Measurements from ENCODE around the gene FRG2. TPM values are rescaled to one million over a fixed set of nuclear protein-coding genes. Genes with fewer than 3 reads are reported as not detected.
"Not testable (repeated sequence)": the region's sequence is repeated elsewhere in the genome, so short reads cannot be mapped to it uniquely, and the experiment has no call there.

The FRG2 gene
- total and polyA plus RNA-seq, 4 donors: not detected

GRCh38 chr4:189985651-189986243 is 41.3 kb downstream of the FRG2 start:
- H3K27me3 ChIP-seq (ENCODE audit: control insufficient read depth in 1 of 2, insufficient read depth in 2 of 2, low read length in 1 of 2); H3K9me3 ChIP-seq (ENCODE audit: control insufficient read depth, low read length); ATAC-seq (ENCODE audit: low FRiP score); DNase-seq; intact Hi-C loops (cut with DNase I); H3K4me1 ChIP-seq (ENCODE audit: control insufficient read depth in 1 of 2, insufficient read depth in 2 of 2, low read length in 2 of 2); H3K27ac ChIP-seq (ENCODE audit: low read depth in 1 of 2, low read length in 2 of 2); H3K4me3 ChIP-seq (ENCODE audit: low read length in 2 of 2); H3K36me3 ChIP-seq (ENCODE audit: control insufficient read depth in 1 of 2, insufficient read depth in 2 of 2, low read length in 1 of 2): not testable (repeated sequence)
- WGBS, 2 donors: 67 to 74% methylated on average over 4 of the region's 4 CpGs

GRCh38 chr4:189984661-189985060 is 42.4 kb downstream of the FRG2 start:
- ATAC-seq (ENCODE audit: low FRiP score); H3K27ac ChIP-seq (ENCODE audit: low read depth in 1 of 2, low read length in 2 of 2); H3K27me3 ChIP-seq (ENCODE audit: control insufficient read depth in 1 of 2, insufficient read depth in 2 of 2, low read length in 1 of 2); intact Hi-C loops (cut with DNase I); H3K4me1 ChIP-seq (ENCODE audit: control insufficient read depth in 1 of 2, insufficient read depth in 2 of 2, low read length in 2 of 2); H3K9me3 ChIP-seq (ENCODE audit: control insufficient read depth, low read length); H3K36me3 ChIP-seq (ENCODE audit: control insufficient read depth in 1 of 2, insufficient read depth in 2 of 2, low read length in 1 of 2); DNase-seq; H3K4me3 ChIP-seq (ENCODE audit: low read length in 2 of 2): not testable (repeated sequence)
- WGBS, 2 donors: 71 to 81% methylated on average over 12 to 31 of the region's 31 CpGs

GRCh38 chr4:189983916-189984526 is 43.0 kb downstream of the FRG2 start:
- H3K4me3 ChIP-seq (ENCODE audit: low read length in 2 of 2); H3K9me3 ChIP-seq (ENCODE audit: control insufficient read depth, low read length); intact Hi-C loops (cut with DNase I); H3K27ac ChIP-seq (ENCODE audit: low read depth in 1 of 2, low read length in 2 of 2); ATAC-seq (ENCODE audit: low FRiP score); H3K4me1 ChIP-seq (ENCODE audit: control insufficient read depth in 1 of 2, insufficient read depth in 2 of 2, low read length in 2 of 2); H3K27me3 ChIP-seq (ENCODE audit: control insufficient read depth in 1 of 2, insufficient read depth in 2 of 2, low read length in 1 of 2); H3K36me3 ChIP-seq (ENCODE audit: control insufficient read depth in 1 of 2, insufficient read depth in 2 of 2, low read length in 1 of 2); DNase-seq: not testable (repeated sequence)
- WGBS, 2 donors: 90% methylated on average over 18 to 41 of the region's 41 CpGs

GRCh38 chr4:189981970-189982369 is 45.1 kb downstream of the FRG2 start:
- WGBS, 2 donors: 87 to 88% methylated on average over 8 of the region's 8 CpGs
- Histone ChIP-seq H3K36me3 (ENCODE audit: control insufficient read depth in 1 of 2, insufficient read depth in 2 of 2, low read length in 1 of 2) (no peaks in the 10 kb centered on the region), H3K9me3 (ENCODE audit: control insufficient read depth, low read length) (no peaks in the 10 kb centered on the region), H3K4me1 (ENCODE audit: control insufficient read depth in 1 of 2, insufficient read depth in 2 of 2, low read length in 2 of 2) (no peaks in the 10 kb centered on the region), H3K27me3 (ENCODE audit: control insufficient read depth in 1 of 2, insufficient read depth in 2 of 2, low read length in 1 of 2) (no peaks in the 10 kb centered on the region), H3K4me3 (ENCODE audit: low read length in 2 of 2) (no peak overlapping the region), H3K27ac (ENCODE audit: low read depth in 1 of 2, low read length in 2 of 2) (no peak overlapping the region)
- ATAC-seq (ENCODE audit: low FRiP score) (no peak), DNase-seq (no peak)
- intact Hi-C loops (cut with DNase I): no loop called here

- H3K9me3 ChIP-seq (ENCODE audit: control insufficient read depth, low read length); H3K36me3 ChIP-seq (ENCODE audit: control insufficient read depth in 1 of 2, insufficient read depth in 2 of 2, low read length in 1 of 2); H3K4me1 ChIP-seq (ENCODE audit: control insufficient read depth in 1 of 2, insufficient read depth in 2 of 2, low read length in 2 of 2); H3K27ac ChIP-seq (ENCODE audit: low read depth in 1 of 2, low read length in 2 of 2); intact Hi-C loops (cut with DNase I); H3K27me3 ChIP-seq (ENCODE audit: control insufficient read depth in 1 of 2, insufficient read depth in 2 of 2, low read length in 1 of 2); ATAC-seq (ENCODE audit: low FRiP score); H3K4me3 ChIP-seq (ENCODE audit: low read length in 2 of 2); DNase-seq: not testable (repeated sequence)
- WGBS, 2 donors: 46 to 52% methylated on average over 2 of the region's 2 CpGs
These were observed 46.8 kb downstream of the FRG2 start for GRCh38 chr4:189980292-189980691.

GRCh38 chr4:189979196-189980047 is 47.6 kb downstream of the FRG2 start:
- no peak for DNase-seq
- Histone ChIP-seq H3K36me3 (ENCODE audit: control insufficient read depth in 1 of 2, insufficient read depth in 2 of 2, low read length in 1 of 2) (no peaks in the 10 kb centered on the region), H3K4me1 (ENCODE audit: control insufficient read depth in 1 of 2, insufficient read depth in 2 of 2, low read length in 2 of 2) (no peaks in the 10 kb centered on the region), H3K27ac (ENCODE audit: low read depth in 1 of 2, low read length in 2 of 2) (no peak overlapping the region), H3K27me3 (ENCODE audit: control insufficient read depth in 1 of 2, insufficient read depth in 2 of 2, low read length in 1 of 2) (no peaks in the 10 kb centered on the region), H3K4me3 (ENCODE audit: low read length in 2 of 2) (no peak overlapping the region), H3K9me3 (ENCODE audit: control insufficient read depth, low read length) (no peaks in the 10 kb centered on the region)
- intact Hi-C loops (cut with DNase I): no loop called here
- WGBS, 2 donors: 56 to 57% methylated on average over 10 of the region's 10 CpGs
- no peak for ATAC-seq (ENCODE audit: low FRiP score)

Other genes with a start within 250 kb of the FRG2 start
- 10 to 100 TPM; 32.8 to 45.9 TPM for gene FRG1, start 86.4 kb downstream of the FRG2 start, total RNA-seq
- 10 to 100 TPM; 46.9 to 51.7 TPM for gene FRG1, start 86.4 kb downstream of the FRG2 start, polyA plus RNA-seq
- gene DBET, start 37.2 kb upstream of the FRG2 start, total RNA-seq: not detected
- not detected for gene DBET, start 37.2 kb upstream of the FRG2 start, polyA plus RNA-seq
- gene DUX4, start 146.5 kb upstream of the FRG2 start, total RNA-seq: not detected
- not detected for gene DUX4, start 146.5 kb upstream of the FRG2 start, polyA plus RNA-seq